ENCODE results near the gene CCDC154. TPM values are rescaled to one million over a fixed set of nuclear protein-coding genes. Genes with fewer than 3 reads are reported as not detected.

The CCDC154 gene
- total RNA-seq, 4 donors from 2014 or later = 0.44 to 3.0 (median 2.7) TPM; not detected in 1

GRCh38 chr16:1461146-1461545 is 16.8 kb upstream of the CCDC154 start:
- TF ChIP-seq, protein P1, sequence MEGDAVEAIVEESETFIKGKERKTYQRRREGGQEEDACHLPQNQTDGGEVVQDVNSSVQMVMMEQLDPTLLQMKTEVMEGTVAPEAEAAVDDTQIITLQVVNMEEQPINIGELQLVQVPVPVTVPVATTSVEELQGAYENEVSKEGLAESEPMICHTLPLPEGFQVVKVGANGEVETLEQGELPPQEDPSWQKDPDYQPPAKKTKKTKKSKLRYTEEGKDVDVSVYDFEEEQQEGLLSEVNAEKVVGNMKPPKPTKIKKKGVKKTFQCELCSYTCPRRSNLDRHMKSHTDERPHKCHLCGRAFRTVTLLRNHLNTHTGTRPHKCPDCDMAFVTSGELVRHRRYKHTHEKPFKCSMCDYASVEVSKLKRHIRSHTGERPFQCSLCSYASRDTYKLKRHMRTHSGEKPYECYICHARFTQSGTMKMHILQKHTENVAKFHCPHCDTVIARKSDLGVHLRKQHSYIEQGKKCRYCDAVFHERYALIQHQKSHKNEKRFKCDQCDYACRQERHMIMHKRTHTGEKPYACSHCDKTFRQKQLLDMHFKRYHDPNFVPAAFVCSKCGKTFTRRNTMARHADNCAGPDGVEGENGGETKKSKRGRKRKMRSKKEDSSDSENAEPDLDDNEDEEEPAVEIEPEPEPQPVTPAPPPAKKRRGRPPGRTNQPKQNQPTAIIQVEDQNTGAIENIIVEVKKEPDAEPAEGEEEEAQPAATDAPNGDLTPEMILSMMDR (IDR thresholded peaks at IDR 0.05) = no peak
- TF ChIP-seq EP300 (IDR thresholded peaks at IDR 0.05) = no peak
- no peak for TF ChIP-seq POLR2A (IDR thresholded peaks at IDR 0.05)
- Histone ChIP-seq H3K4me3 (no peak overlapping the region), H3K36me3 (peaks cover 0 to 90% (median 0%) of the 10 kb centered on the region in 3 donors), H3K4me1 (no peaks in the 10 kb centered on the region), H3K27ac (no peak overlapping the region), H3K9me3 (no peaks in the 10 kb centered on the region), H3K27me3 (no peaks in the 10 kb centered on the region)
- WGBS, 2 donors = 81 to 86% methylated on average over 17 to 22 of the region's 24 CpGs
- no peak for DNase-seq (ENCODE audit: low spot score in 2 of 2)

DNA sequence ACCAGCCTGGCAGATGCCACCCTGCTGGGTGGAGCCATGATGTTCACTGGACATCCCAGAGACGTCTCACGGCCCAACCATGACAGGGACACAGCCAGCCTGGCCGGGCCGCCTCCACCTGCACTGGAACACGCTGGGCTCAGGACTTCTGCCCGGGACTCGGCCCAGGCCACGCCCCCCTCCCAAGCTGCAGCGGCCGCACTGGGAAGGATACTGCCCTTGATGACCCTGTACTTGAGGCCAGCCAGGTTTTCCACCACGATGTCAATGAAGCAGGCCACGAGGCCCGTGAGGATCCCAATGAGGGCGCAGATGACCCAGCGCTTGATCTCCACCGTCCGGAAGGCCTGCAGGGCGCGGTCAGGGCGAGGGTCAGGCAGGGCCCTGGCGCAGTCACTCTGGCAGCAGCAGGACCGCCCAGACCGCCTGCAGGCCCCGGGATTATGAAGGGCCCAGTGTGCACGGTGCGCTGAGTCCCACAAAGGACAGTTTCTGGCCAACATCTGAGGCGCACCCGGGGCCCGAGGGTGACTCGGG is 16.3 kb upstream of the CCDC154 start:
- H3K27me3 ChIP-seq = no peaks in the 10 kb centered on the region
- H3K27ac ChIP-seq = no peak overlapping the region
- H3K36me3 ChIP-seq = peaks cover 0 to 90% (median 5%) of the 10 kb centered on the region in 3 donors
- 90 to 91% methylated on average over 13 to 19 of the region's 30 CpGs for WGBS, 2 donors
- H3K4me1 ChIP-seq = no peaks in the 10 kb centered on the region
- TF ChIP-seq EP300 (IDR thresholded peaks at IDR 0.05) (no peak), POLR2A (IDR thresholded peaks at IDR 0.05) (no peak)
- TF ChIP-seq, protein P1 (IDR thresholded peaks at IDR 0.05) = no peak
- DNase-seq (ENCODE audit: low spot score in 2 of 2) = no peak
- H3K9me3 ChIP-seq = no peaks in the 10 kb centered on the region
- H3K4me3 ChIP-seq = no peak overlapping the region

- 76 to 79% methylated on average over 10 of the region's 10 CpGs for WGBS, 2 donors
- H3K9me3 ChIP-seq = no peaks in the 10 kb centered on the region
- TF ChIP-seq, protein P1 (IDR thresholded peaks at IDR 0.05) = no peak
- TF ChIP-seq EP300 (IDR thresholded peaks at IDR 0.05) (no peak), POLR2A (IDR thresholded peaks at IDR 0.05) (no peak)
- H3K36me3 ChIP-seq = peaks cover 0 to 92% (median 11%) of the 10 kb centered on the region in 3 donors
- H3K4me3 ChIP-seq = no peak overlapping the region
- no peaks in the 10 kb centered on the region for H3K27me3 ChIP-seq
- no peaks in the 10 kb centered on the region for H3K4me1 ChIP-seq
- H3K27ac ChIP-seq = no peak overlapping the region
- no peak for DNase-seq (ENCODE audit: low spot score in 2 of 2)
Observed at GRCh38 chr16:1459967-1460366, 15.6 kb upstream of the CCDC154 start.

DNA sequence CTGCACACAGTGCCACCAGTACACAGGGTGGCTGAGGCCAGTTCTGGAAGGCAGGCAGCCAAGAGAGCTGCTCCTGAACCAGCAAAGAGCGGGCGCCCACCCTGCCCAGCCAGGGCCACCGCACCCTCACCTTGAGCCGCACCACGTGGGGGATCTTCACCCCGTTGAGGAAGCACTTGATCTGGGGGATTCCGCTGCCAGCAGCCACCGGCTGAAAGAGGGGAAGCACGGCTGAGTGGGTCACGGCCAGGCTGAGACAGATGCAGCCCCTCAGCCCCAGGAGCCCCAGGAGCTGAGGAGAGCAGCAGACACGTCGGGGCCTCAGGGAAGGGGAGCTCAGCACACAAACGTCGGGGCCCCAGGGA is 14.6 kb upstream of the CCDC154 start:
- TF ChIP-seq POLR2A (IDR thresholded peaks at IDR 0.05) (no peak), EP300 (IDR thresholded peaks at IDR 0.05) (no peak)
- TF ChIP-seq, protein P1 (IDR thresholded peaks at IDR 0.05) = no peak
- Histone ChIP-seq H3K4me1 (no peaks in the 10 kb centered on the region), H3K36me3 (peaks cover 0 to 92% (median 17%) of the 10 kb centered on the region in 3 donors), H3K27ac (no peak overlapping the region), H3K9me3 (no peaks in the 10 kb centered on the region), H3K4me3 (no peak overlapping the region), H3K27me3 (no peaks in the 10 kb centered on the region)
- DNase-seq (ENCODE audit: low spot score in 2 of 2) = no peak
- 76 to 92% methylated on average over 2 to 14 of the region's 14 CpGs for WGBS, 2 donors

DNA sequence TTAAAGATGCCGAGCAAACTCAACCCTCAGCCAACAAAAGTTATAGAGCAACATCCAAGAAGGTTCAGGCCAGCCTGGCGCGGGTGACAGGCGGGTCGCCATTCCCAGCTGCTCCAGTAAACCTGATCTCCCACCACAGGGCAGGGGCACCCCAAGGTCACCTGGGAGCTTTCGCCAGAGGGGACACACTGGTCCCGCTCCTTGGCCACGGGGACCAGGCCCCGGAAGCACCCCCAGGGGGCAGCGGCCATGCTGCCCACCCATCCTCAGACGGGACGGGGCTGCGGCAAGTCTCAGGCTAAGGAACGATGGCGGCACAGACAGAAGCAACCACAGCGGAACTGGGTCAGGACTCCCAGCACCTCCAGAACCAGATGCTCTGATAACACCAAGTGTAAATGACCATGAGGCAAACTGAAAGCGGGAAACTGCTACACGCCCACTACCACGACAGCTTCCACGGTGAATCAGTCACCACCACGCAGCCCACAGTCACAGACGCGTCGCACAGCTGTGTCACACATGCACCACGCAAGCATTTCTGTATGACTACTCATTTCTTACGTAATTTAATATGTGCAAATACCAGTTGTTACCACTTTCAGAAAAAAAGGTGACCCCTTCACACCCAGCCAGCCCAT is 14.1 kb upstream of the CCDC154 start:
- Histone ChIP-seq H3K27me3 (no peaks in the 10 kb centered on the region), H3K36me3 (peaks cover 0 to 92% (median 22%) of the 10 kb centered on the region in 3 donors), H3K27ac (no peak overlapping the region), H3K4me3 (no peak overlapping the region), H3K9me3 (no peaks in the 10 kb centered on the region), H3K4me1 (no peaks in the 10 kb centered on the region)
- WGBS, 2 donors = 92% methylated on average over 26 of the region's 26 CpGs
- DNase-seq (ENCODE audit: low spot score in 2 of 2) = no peak
- TF ChIP-seq POLR2A (IDR thresholded peaks at IDR 0.05) (no peak), EP300 (IDR thresholded peaks at IDR 0.05) (no peak)
- TF ChIP-seq, protein P1 (IDR thresholded peaks at IDR 0.05) = no peak
